K562 (cell line): Measurements from ENCODE around the gene ADI1. TPM values are rescaled to one million over a fixed set of nuclear protein-coding genes. Genes with fewer than 3 reads are reported as not detected.

ENCODE experiments used
- BDP1 ChIP-seq: IDR thresholded peaks from 3 replicates; pipeline ENCODE4 v1.6.1; 2011; ENCODE audit not compliant: insufficient read length, insufficient read depth
- HCFC1 ChIP-seq: IDR thresholded peaks from 2 replicates; pipeline ENCODE4 v1.6.1; 2012; ENCODE audit warnings: low read depth, low read length, improper control_type of control experiment
- NCOA4 ChIP-seq: fragments of 450-650 bp; IDR thresholded peaks from 2 replicates; pipeline ENCODE4 v1.6.1; 2018; ENCODE audit warnings: mild to moderate bottlenecking; ENCODE audit not compliant: partially characterized antibody
- NRF1 ChIP-seq, 2 experiments: fragments of 450-650 bp; IDR thresholded peaks in 1 of 2; conservative IDR thresholded peaks in 1 of 2; 2 replicates each; pipeline ENCODE4 v1.6.1; 2014; ENCODE audit warnings: mild to moderate bottlenecking in 2 of 2
- PHF20 ChIP-seq: fragments of 450-650 bp; IDR thresholded peaks from 2 replicates; pipeline ENCODE4 v1.6.1; 2018; ENCODE audit not compliant: partially characterized antibody
- PHTF2 ChIP-seq: fragments of 250-450 bp; sonication (Bioruptor Pico); IDR thresholded peaks from 2 replicates; pipeline ENCODE4 v1.5.0; 2021; ENCODE audit warnings: mild to moderate bottlenecking
- ZNF584 ChIP-seq: fragments of 200-800 bp; sonication (Bioruptor generic); IDR thresholded peaks from 2 replicates; pipeline ENCODE4 v1.6.1; 2016; ENCODE audit warnings: low read depth, mild to moderate bottlenecking, missing genetic modification characterization, missing compliant biosample characterization
- polyA plus RNA-seq, 8 experiments: library from polyadenylated mRNA; depleted of rRNA in 4 of 8; stranded (reverse) in 5 of 8; unstranded in 3 of 8; fragments of >200 nt; fragmentation: Nextera tagmentation in 2 of 8; fragmentation: Illumina TruSeq in 1 of 8; extraction: Ambion mirVana in 2 of 8; extraction: Trizol in 1 of 8; gene quantifications; 2 replicates each; pipeline versions ENCODE4 v1.2.1 to v1.2.3, GENCODE V29; 2011 to 2014; ENCODE audit warnings: inconsistent platforms in 1 of 8, missing spikeins in 1 of 8
- total RNA-seq, 7 experiments: library from RNA; depleted of rRNA in 6 of 7; stranded (reverse); fragments of >200 nt in 6 of 7; fragmentation: Illumina TruSeq in 2 of 7; extraction: Trizol in 2 of 7; gene quantifications; 2 replicates each; pipeline versions ENCODE4 v1.2.1 to v1.2.3, GENCODE V29; 2011 to 2021; ENCODE audit warnings: low replicate concordance in 1 of 7
- TF ChIP-seq, protein P1 (sequence below): sonication (generic); formaldehyde crosslinking; IDR thresholded peaks from 2 replicates; pipeline ENCODE4 v1.9.0; 2022; ENCODE audit warnings: mild to moderate bottlenecking, missing genetic modification reagents
- TF ChIP-seq, protein P2 (sequence below): sonication (generic); formaldehyde crosslinking; IDR thresholded peaks from 2 replicates; pipeline ENCODE4 v1.8.0; 2022; ENCODE audit warnings: mild to moderate bottlenecking, low read depth, missing genetic modification reagents
- TF ChIP-seq, protein P3 (sequence below), 2 experiments: fragments of 250-450 bp in 1 of 2; fragments of 450-650 bp in 1 of 2; sonication (Bioruptor Pico) in 1 of 2; IDR thresholded peaks; 2 replicates each; pipeline versions ENCODE4 v1.6.1 to v1.8.0; 2016 to 2021; ENCODE audit warnings: mild to moderate bottlenecking in 2 of 2, moderate library complexity in 2 of 2, missing compliant biosample characterization in 1 of 2, missing genetic modification characterization in 1 of 2

Gene ADI1
- total and polyA plus RNA-seq, 9 of the 15 experiments (the other 6 are each of a cell fraction or from before 2014, with no cell fraction given): 6.1 to 51.0 (median 27.1) TPM

DNA sequence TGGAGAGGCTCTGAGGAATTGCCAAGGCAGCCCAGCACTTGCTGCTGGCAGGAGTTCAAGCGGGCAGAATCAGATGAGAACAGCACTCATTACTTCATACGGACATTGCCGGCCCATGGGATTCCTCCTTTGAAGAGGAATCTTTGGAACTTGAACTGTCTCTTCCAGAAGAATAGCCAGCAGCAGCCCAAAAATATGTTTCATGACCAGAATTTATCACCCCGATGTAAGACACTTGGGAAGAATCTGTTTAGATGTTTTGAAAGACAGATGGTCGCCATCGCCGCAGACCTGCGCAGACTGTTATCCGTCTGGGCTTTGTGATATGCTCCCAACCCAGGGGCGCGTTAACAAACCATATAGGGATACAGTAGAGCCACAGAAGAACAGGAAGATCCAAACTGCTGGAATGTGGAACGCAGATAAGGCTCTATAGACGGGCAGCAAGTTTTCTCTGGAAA, 3.7 kb upstream of the ADI1 start (continued):
- no peak for TF ChIP-seq PHF20
- 0 out of 2 replicates have a peak, but pooled peaks have one; percentile 12 for TF ChIP-seq ZNF584 (CRISPR knock-in tag)
- TF ChIP-seq, protein P1, sequence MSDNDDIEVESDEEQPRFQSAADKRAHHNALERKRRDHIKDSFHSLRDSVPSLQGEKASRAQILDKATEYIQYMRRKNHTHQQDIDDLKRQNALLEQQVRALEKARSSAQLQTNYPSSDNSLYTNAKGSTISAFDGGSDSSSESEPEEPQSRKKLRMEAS (CRISPR knock-in tag): no peak
- TF ChIP-seq BDP1: no peak
- no peak for TF ChIP-seq NCOA4
- TF ChIP-seq, protein P2, sequence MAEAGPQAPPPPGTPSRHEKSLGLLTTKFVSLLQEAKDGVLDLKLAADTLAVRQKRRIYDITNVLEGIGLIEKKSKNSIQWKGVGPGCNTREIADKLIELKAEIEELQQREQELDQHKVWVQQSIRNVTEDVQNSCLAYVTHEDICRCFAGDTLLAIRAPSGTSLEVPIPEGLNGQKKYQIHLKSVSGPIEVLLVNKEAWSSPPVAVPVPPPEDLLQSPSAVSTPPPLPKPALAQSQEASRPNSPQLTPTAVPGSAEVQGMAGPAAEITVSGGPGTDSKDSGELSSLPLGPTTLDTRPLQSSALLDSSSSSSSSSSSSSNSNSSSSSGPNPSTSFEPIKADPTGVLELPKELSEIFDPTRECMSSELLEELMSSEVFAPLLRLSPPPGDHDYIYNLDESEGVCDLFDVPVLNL: no peak
- TF ChIP-seq HCFC1: no peak
- peak; percentile 55 to 61 for TF ChIP-seq NRF1 (conservative IDR thresholded peaks at IDR 0.05 in 1 of 2, IDR thresholded peaks at IDR 0.05 in 1 of 2)
- TF ChIP-seq PHTF2 (CRISPR knock-in tag): no peak
- TF ChIP-seq, protein P3, sequence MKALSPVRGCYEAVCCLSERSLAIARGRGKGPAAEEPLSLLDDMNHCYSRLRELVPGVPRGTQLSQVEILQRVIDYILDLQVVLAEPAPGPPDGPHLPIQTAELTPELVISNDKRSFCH (CRISPR knock-in tag; IDR thresholded peaks at IDR 0.05): no peak
- TF ChIP-seq, protein P3 (tag; IDR thresholded peaks at IDR 0.05): no peak
